ENCODE measurements around the gene LENG8. TPM values are rescaled to one million over a fixed set of nuclear protein-coding genes. Genes with fewer than 3 reads are reported as not detected.
"Not testable (repeated sequence)": the region's sequence is repeated elsewhere in the genome, so short reads cannot be mapped to it uniquely, and the experiment has no call there.

Gene LENG8
- total and polyA plus RNA-seq, 2 of the 4 experiments (the other 2 are of a cell fraction), result 21.1 to 93.9 TPM

DNA sequence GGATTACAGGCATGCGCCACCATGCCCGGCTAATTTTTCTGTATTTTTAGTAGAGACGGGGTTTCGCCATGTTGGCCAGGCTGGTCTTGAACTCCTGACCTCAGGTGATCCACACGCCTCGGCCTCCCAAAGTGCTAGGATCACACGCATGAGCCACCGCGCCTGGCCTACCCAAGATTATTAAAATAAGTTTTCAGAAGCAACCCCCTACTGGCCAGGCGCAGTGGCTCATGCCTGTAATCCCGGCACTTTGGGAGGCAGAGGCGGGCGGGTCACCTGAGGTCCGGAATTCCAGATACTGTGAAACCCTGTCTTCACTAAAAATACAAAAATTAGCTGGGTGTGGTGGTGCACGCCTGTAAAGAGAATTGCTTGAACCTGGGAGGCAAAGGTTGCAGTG lies 2.6 kb upstream of the LENG8 start:
- H4K8ac ChIP-seq (ENCODE audit: low read depth in 2 of 2, low read length in 2 of 2); H2AK9ac ChIP-seq (replicated peaks; ENCODE audit: low read depth, low read length, poor library complexity); H2BK120ac ChIP-seq (ENCODE audit: low read depth, low read length); H2BK15ac ChIP-seq (ENCODE audit: low read depth, low read length); dilution Hi-C loops (cut with HindIII; ENCODE audit: low sequenced_read_pairs, unreplicated experiment); ATAC-seq (ENCODE audit: low read depth); H3K4me2 ChIP-seq (ENCODE audit: low read depth, low read length); H2AFZ ChIP-seq (replicated peaks; ENCODE audit: low read length, poor library complexity); H3K4ac ChIP-seq (ENCODE audit: low read depth, low read length); H3K18ac ChIP-seq (ENCODE audit: low read depth, low read length); H3K14ac ChIP-seq (replicated peaks; ENCODE audit: low read depth, low read length); DNase-seq; H3K9ac ChIP-seq (ENCODE audit: low read depth, low read length); H4K5ac ChIP-seq (ENCODE audit: low read depth, low read length); H3K27me3 ChIP-seq (ENCODE audit: control insufficient read depth, insufficient read depth, low read length); POLR2A ChIA-PET (ENCODE audit: unreplicated experiment); BruUV-seq (replicated peaks); H3K9me3 ChIP-seq (ENCODE audit: control insufficient read depth, insufficient read depth, low read length); H3K23ac ChIP-seq (ENCODE audit: low read depth, low read length); H2AK5ac ChIP-seq (ENCODE audit: low read depth, low read length); H3K4me1 ChIP-seq (ENCODE audit: control insufficient read depth, insufficient read depth, low read length); intact Hi-C loops (cut with micrococcal nuclease); H2BK20ac ChIP-seq (ENCODE audit: low read depth, low read length); in situ Hi-C loops (cut with MboI; ENCODE audit: low sequenced_read_pairs); H3K56ac ChIP-seq (ENCODE audit: extremely low read depth, insufficient read depth, low read length); H2BK5ac ChIP-seq (ENCODE audit: low read depth, low read length, poor library complexity, severe bottlenecking); H3K4me3 ChIP-seq (ENCODE audit: insufficient read depth, low read depth, low read length); H4K91ac ChIP-seq (ENCODE audit: insufficient read depth, low read depth, low read length); H3K27ac ChIP-seq (ENCODE audit: insufficient read depth, low read length); H3K9me1 ChIP-seq (ENCODE audit: insufficient read depth, low read length): not testable (repeated sequence)
- CTCF ChIA-PET, result interaction anchor here (0.6 kb wide), 1 partner anchor 10 kb away, joined by 3 read pairs; no protein-coding TSS in a partner anchor
- H3K36me3 ChIP-seq (ENCODE audit: control insufficient read depth, insufficient read depth, low read length), result peaks cover 13% of the 10 kb centered on the region
- 100% methylated on average over 2 of the region's 15 CpGs; no CpG with 5 or more reads in 1 of the 2 experiments for WGBS, 2 experiments (ENCODE audit: extremely low coverage in 2 of 2, insufficient read length in 1 of 2)
- H4K20me1 ChIP-seq (ENCODE audit: insufficient read depth, low read length), result peaks cover 24% of the 10 kb centered on the region
- H3K79me1 ChIP-seq (ENCODE audit: low read depth in 1 of 2, low read length in 2 of 2), result peaks cover 15 to 33% of the 10 kb centered on the region in 2 experiments

All from IMR-90 (cell line).